Mesendoderm (in vitro differentiated cells): ENCODE results near the gene EFEMP1.

Experiments
- DNase-seq: peaks from one replicate; pipeline ENCODE4 v3.0.0; 2013
- H2AK5ac ChIP-seq: 2 replicates; pipeline ENCODE4 v1.6.1; 2013; ENCODE audit warnings: low read length, inconsistent platforms
- H2BK120ac ChIP-seq: 2 replicates; pipeline ENCODE4 v1.6.1; 2013; ENCODE audit warnings: low read depth, mild to moderate bottlenecking, low read length, moderate library complexity, mixed read lengths
- H2BK15ac ChIP-seq: replicated peaks from 2 replicates; pipeline ENCODE4 v1.6.1; 2013; ENCODE audit warnings: low read depth, mild to moderate bottlenecking, moderate library complexity
- H2BK5ac ChIP-seq: 2 replicates; pipeline ENCODE4 v1.6.1; 2013; ENCODE audit warnings: low read length, inconsistent platforms
- H3K18ac ChIP-seq: 2 replicates; pipeline ENCODE4 v1.6.1; 2013; ENCODE audit warnings: mild to moderate bottlenecking, low read length, mixed read lengths
- H3K23ac ChIP-seq: one replicate; pipeline ENCODE4 v1.6.1; 2013; ENCODE audit warnings: low read length
- H3K27ac ChIP-seq: 2 replicates; pipeline ENCODE4 v1.5.1; 2013; ENCODE audit warnings: low read depth, mild to moderate bottlenecking, inconsistent platforms, low read length, moderate library complexity
- H3K27me3 ChIP-seq: 2 replicates; pipeline ENCODE4 v1.6.1; 2013; ENCODE audit warnings: low read length, control low read depth, mild to moderate bottlenecking, inconsistent platforms; ENCODE audit not compliant: insufficient read depth, poor library complexity
- H3K36me3 ChIP-seq: 2 replicates; pipeline ENCODE4 v1.6.1; 2013; ENCODE audit warnings: low read length, inconsistent platforms; ENCODE audit not compliant: control insufficient read depth, insufficient read depth
- H3K4ac ChIP-seq: one replicate; pipeline ENCODE4 v1.6.1; 2013; ENCODE audit warnings: low read depth, mild to moderate bottlenecking, low read length, moderate library complexity
- H3K4me1 ChIP-seq: 2 replicates; pipeline ENCODE4 v1.6.1; 2013; ENCODE audit warnings: low read depth, low read length, inconsistent platforms; ENCODE audit not compliant: control insufficient read depth
- H3K4me2 ChIP-seq: 2 replicates; pipeline ENCODE4 v1.6.1; 2013; ENCODE audit warnings: low read length
- H3K4me3 ChIP-seq: 2 replicates; pipeline ENCODE4 v1.5.1; 2013; ENCODE audit warnings: mild to moderate bottlenecking, low read length
- H3K56ac ChIP-seq: one replicate; pipeline ENCODE4 v1.6.1; 2013; ENCODE audit warnings: low read length
- H3K79me1 ChIP-seq: 2 replicates; pipeline ENCODE4 v1.6.1; 2013; ENCODE audit warnings: low read length, inconsistent platforms
- H3K79me2 ChIP-seq: 2 replicates; pipeline ENCODE4 v1.6.1; 2013; ENCODE audit warnings: mild to moderate bottlenecking, low read length; ENCODE audit not compliant: control insufficient read depth, insufficient read depth
- H3K9ac ChIP-seq: 2 replicates; pipeline ENCODE4 v1.6.1; 2013; ENCODE audit warnings: low read length, inconsistent platforms
- H4K5ac ChIP-seq: one replicate; pipeline ENCODE4 v1.6.1; 2013; ENCODE audit warnings: low read length
- H4K8ac ChIP-seq: one replicate; pipeline ENCODE4 v1.6.1; 2013; ENCODE audit warnings: low read depth, mild to moderate bottlenecking, control low read depth, low read length, moderate library complexity
- WGBS: extraction: QIAGEN DNeasy Blood & Tissue Kit; methylation state at CpG from one replicate; pipeline ENCODE4 v1.1.7; 2013; ENCODE audit warnings: low lambda C conversion rate, missing lambda C conversion rate; ENCODE audit not compliant: insufficient coverage; ENCODE audit errors: extremely low coverage; 5-methylcytosine and 5-hydroxymethylcytosine counted together

The EFEMP1 gene

GRCh38 chr2:55901941-55902340, 21.6 kb downstream of the EFEMP1 start:
- H3K56ac ChIP-seq, result no peak overlapping the region

DNA sequence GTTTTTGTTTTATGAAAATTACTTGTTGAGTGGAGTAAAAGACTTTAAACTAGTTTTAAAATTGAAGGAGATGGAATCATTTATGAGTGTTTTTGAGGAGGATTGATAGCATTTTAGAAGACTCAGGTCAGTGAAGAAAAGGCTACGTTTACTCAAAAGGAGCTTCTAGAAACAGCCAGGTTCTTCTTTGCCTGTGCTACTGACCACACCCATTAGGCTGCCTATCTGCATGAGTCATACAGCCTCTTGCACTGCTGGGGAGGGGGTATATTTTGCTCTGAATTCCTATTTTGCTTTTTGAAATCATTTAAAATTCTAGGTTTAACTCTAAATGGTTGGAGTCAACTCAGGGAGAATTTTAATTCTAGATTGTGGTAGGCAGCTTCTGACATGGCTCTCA, 22.3 kb downstream of the EFEMP1 start:
- H3K27ac ChIP-seq, result no peak overlapping the region
- no peak overlapping the region for H3K56ac ChIP-seq
- H4K5ac ChIP-seq, result no peak overlapping the region
- no peak overlapping the region for H3K4ac ChIP-seq
- no peak overlapping the region for H3K4me3 ChIP-seq
- peak; percentile 59 for DNase-seq
- no peaks in the 10 kb centered on the region for H3K4me1 ChIP-seq
- H3K23ac ChIP-seq, result no peak overlapping the region
- H3K36me3 ChIP-seq, result no peaks in the 10 kb centered on the region
- no peaks in the 10 kb centered on the region for H3K27me3 ChIP-seq
- H3K4me2 ChIP-seq, result no peak overlapping the region
- no peak overlapping the region for H2AK5ac ChIP-seq
- no peak overlapping the region for H3K9ac ChIP-seq
- WGBS, result no CpG with 5 or more reads among the region's 1 CpG
- no peak overlapping the region for H2BK5ac ChIP-seq
- no peak overlapping the region for H3K18ac ChIP-seq
- H3K79me1 ChIP-seq, result no peaks in the 10 kb centered on the region
- H2BK15ac ChIP-seq, result no peak overlapping the region
- no peak overlapping the region for H2BK120ac ChIP-seq
- no peaks in the 10 kb centered on the region for H3K79me2 ChIP-seq
- H4K8ac ChIP-seq, result no peak overlapping the region

More at GRCh38 chr2:55901941-55902340, 21.6 kb downstream of the EFEMP1 start:
- no peak for DNase-seq
- H4K5ac ChIP-seq, result no peak overlapping the region
- H3K4me3 ChIP-seq, result no peak overlapping the region
- H2AK5ac ChIP-seq, result no peak overlapping the region
- H3K18ac ChIP-seq, result no peak overlapping the region
- H3K4ac ChIP-seq, result no peak overlapping the region
- H3K4me1 ChIP-seq, result no peaks in the 10 kb centered on the region
- H3K36me3 ChIP-seq, result no peaks in the 10 kb centered on the region
- H2BK15ac ChIP-seq, result no peak overlapping the region
- no peaks in the 10 kb centered on the region for H3K79me2 ChIP-seq
- H3K23ac ChIP-seq, result no peak overlapping the region
- H3K27ac ChIP-seq, result no peak overlapping the region
- no peaks in the 10 kb centered on the region for H3K79me1 ChIP-seq
- H3K4me2 ChIP-seq, result no peak overlapping the region
- no peaks in the 10 kb centered on the region for H3K27me3 ChIP-seq
- no peak overlapping the region for H3K9ac ChIP-seq
- H2BK5ac ChIP-seq, result no peak overlapping the region
- H4K8ac ChIP-seq, result no peak overlapping the region
- H2BK120ac ChIP-seq, result no peak overlapping the region
- no CpG with 5 or more reads among the region's 2 CpGs for WGBS

DNA sequence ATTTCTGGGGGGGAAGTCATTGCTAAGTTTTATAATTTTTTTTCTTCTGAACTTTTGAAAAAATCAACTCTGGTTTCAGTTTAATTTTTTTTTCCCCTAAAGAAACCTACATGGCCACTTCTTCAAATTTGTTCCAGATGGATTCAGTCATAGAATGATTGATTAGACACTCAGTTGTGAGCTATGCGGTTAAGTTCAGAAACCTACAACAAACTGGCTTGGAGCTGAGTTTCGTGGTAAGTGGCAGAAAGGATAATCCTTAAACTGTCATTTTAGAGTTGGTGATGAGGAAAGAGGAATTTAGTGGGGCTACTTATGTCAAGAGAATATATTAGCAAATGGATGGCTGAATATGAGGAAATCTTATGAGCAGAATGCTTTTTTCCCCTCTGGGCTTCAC, 23.7 kb downstream of the EFEMP1 start:
- Histone ChIP-seq H3K4me1 (no peaks in the 10 kb centered on the region), H2AK5ac (no peak overlapping the region), H3K4ac (peak overlapping the region; percentile 16), H3K79me1 (no peaks in the 10 kb centered on the region), H3K27me3 (no peaks in the 10 kb centered on the region), H3K18ac (no peak overlapping the region), H4K8ac (no peak overlapping the region), H3K4me3 (no peak overlapping the region), H3K27ac (no peak overlapping the region), H3K9ac (no peak overlapping the region), H3K36me3 (no peaks in the 10 kb centered on the region), H3K79me2 (no peaks in the 10 kb centered on the region), H2BK15ac (no peak overlapping the region), H3K56ac (no peak overlapping the region), H2BK120ac (no peak overlapping the region), H3K23ac (no peak overlapping the region), H3K4me2 (no peak overlapping the region), H4K5ac (no peak overlapping the region), H2BK5ac (no peak overlapping the region)
- no CpG with 5 or more reads among the region's 2 CpGs for WGBS
- no peak for DNase-seq

- Histone ChIP-seq H3K36me3 (no peaks in the 10 kb centered on the region), H3K27ac (no peak overlapping the region), H4K8ac (no peak overlapping the region), H3K4me3 (no peak overlapping the region), H2BK120ac (no peak overlapping the region), H3K18ac (no peak overlapping the region), H3K4ac (no peak overlapping the region), H2BK15ac (no peak overlapping the region), H3K56ac (no peak overlapping the region), H3K79me1 (no peaks in the 10 kb centered on the region), H4K5ac (no peak overlapping the region), H3K4me2 (no peak overlapping the region), H3K23ac (no peak overlapping the region), H3K4me1 (no peaks in the 10 kb centered on the region), H3K79me2 (no peaks in the 10 kb centered on the region), H3K9ac (no peak overlapping the region), H3K27me3 (no peaks in the 10 kb centered on the region), H2AK5ac (no peak overlapping the region), H2BK5ac (no peak overlapping the region)
- DNase-seq, result no peak
- no CpG with 5 or more reads among the region's 5 CpGs for WGBS
Observed at GRCh38 chr2:55898386-55899040, 25.1 kb downstream of the EFEMP1 start.

- H3K23ac ChIP-seq, result no peak overlapping the region
- no peak overlapping the region for H2BK120ac ChIP-seq
- peak overlapping the region; percentile 20 for H2BK5ac ChIP-seq
- no peak overlapping the region for H3K9ac ChIP-seq
- no peak for DNase-seq
- H3K18ac ChIP-seq, result no peak overlapping the region
- no peaks in the 10 kb centered on the region for H3K79me2 ChIP-seq
- no peak overlapping the region for H3K27ac ChIP-seq
- H3K4me3 ChIP-seq, result no peak overlapping the region
- no peak overlapping the region for H3K56ac ChIP-seq
- no peak overlapping the region for H4K5ac ChIP-seq
- no peak overlapping the region for H3K4ac ChIP-seq
- no peaks in the 10 kb centered on the region for H3K36me3 ChIP-seq
- H3K4me2 ChIP-seq, result no peak overlapping the region
- no peak overlapping the region for H4K8ac ChIP-seq
- no peaks in the 10 kb centered on the region for H3K27me3 ChIP-seq
- H2BK15ac ChIP-seq, result no peak overlapping the region
- H3K4me1 ChIP-seq, result no peaks in the 10 kb centered on the region
- H2AK5ac ChIP-seq, result no peak overlapping the region
- no peaks in the 10 kb centered on the region for H3K79me1 ChIP-seq
Observed at GRCh38 chr2:55896633-55897032, 26.9 kb downstream of the EFEMP1 start.

GRCh38 chr2:55894720-55895119, 28.9 kb downstream of the EFEMP1 start:
- no peak overlapping the region for H4K5ac ChIP-seq
- no peak for DNase-seq
- no peak overlapping the region for H3K23ac ChIP-seq
- H3K36me3 ChIP-seq, result no peaks in the 10 kb centered on the region
- H3K27ac ChIP-seq, result no peak overlapping the region
- no peak overlapping the region for H3K4ac ChIP-seq
- no peaks in the 10 kb centered on the region for H3K4me1 ChIP-seq
- H2BK120ac ChIP-seq, result no peak overlapping the region
- H3K27me3 ChIP-seq, result no peaks in the 10 kb centered on the region
- no peaks in the 10 kb centered on the region for H3K79me2 ChIP-seq
- H2AK5ac ChIP-seq, result no peak overlapping the region
- no peak overlapping the region for H4K8ac ChIP-seq
- H3K4me3 ChIP-seq, result no peak overlapping the region
- no peak overlapping the region for H3K4me2 ChIP-seq
- H3K56ac ChIP-seq, result no peak overlapping the region
- no CpG with 5 or more reads among the region's 2 CpGs for WGBS
- H2BK5ac ChIP-seq, result no peak overlapping the region
- no peak overlapping the region for H2BK15ac ChIP-seq
- H3K18ac ChIP-seq, result no peak overlapping the region
- no peaks in the 10 kb centered on the region for H3K79me1 ChIP-seq
- no peak overlapping the region for H3K9ac ChIP-seq
